ENCODE data around the gene IL17D.

GRCh38 chr13:20754009-20754408, 50.5 kb downstream of the IL17D start:
- no peak for TF ChIP-seq CTCF (IDR thresholded peaks at IDR 0.05)
- no peak for TF ChIP-seq POLR2A (IDR thresholded peaks at IDR 0.05)
